Keratinocyte (primary cell): ENCODE measurements around the gene UCK2. TPM values are rescaled to one million over a fixed set of nuclear protein-coding genes. Genes with fewer than 3 reads are reported as not detected.

Experiments used
- DNase-seq: peaks from one replicate; pipeline ENCODE4 v3.0.0-alpha.2; 2011; ENCODE audit warnings: low read depth, missing footprints, low spot score
- FAIRE-seq: peaks from 2 replicates; lab custom pipeline; 2011; peaks lifted over from hg19 to GRCh38; lab: Jason Lieb, UNC
- H2AFZ ChIP-seq: 2 replicates; pipeline ENCODE4 v1.6.0; 2012; ENCODE audit warnings: low read length, control low read depth, inconsistent platforms; ENCODE audit not compliant: control insufficient read depth
- H3K27ac ChIP-seq: 2 replicates; pipeline ENCODE4 v1.5.1; 2011; ENCODE audit warnings: low read length; ENCODE audit not compliant: control insufficient read depth, insufficient read depth
- H3K27me3 ChIP-seq: 3 replicates; pipeline ENCODE4 v1.6.0; 2011; ENCODE audit warnings: low read length; ENCODE audit not compliant: control insufficient read depth, insufficient read depth; ENCODE audit errors: extremely low read depth
- H3K36me3 ChIP-seq, 2 experiments: 2 replicates in 1 of 2; 3 replicates in 1 of 2; pipeline ENCODE4 v1.5.1; 2011; ENCODE audit warnings: low read length in 2 of 2, mild to moderate bottlenecking in 1 of 2; ENCODE audit not compliant: control insufficient read depth in 2 of 2, insufficient read depth in 2 of 2; ENCODE audit errors: extremely low read depth in 1 of 2
- H3K4me1 ChIP-seq: 3 replicates; pipeline ENCODE4 v1.5.1; 2011; ENCODE audit warnings: low read length; ENCODE audit not compliant: control insufficient read depth, insufficient read depth; ENCODE audit errors: extremely low read depth
- H3K4me2 ChIP-seq: 3 replicates; pipeline ENCODE4 v1.6.0; 2011; ENCODE audit warnings: low read depth, low read length; ENCODE audit not compliant: control insufficient read depth, insufficient read depth; ENCODE audit errors: extremely low read depth
- H3K4me3 ChIP-seq, 3 experiments: fragments of 200-600 bp in 1 of 3; sonication (generic) in 1 of 3; 2 replicates in 2 of 3; 3 replicates in 1 of 3; pipeline ENCODE4 v1.5.1; 2011 to 2016; ENCODE audit warnings: low read length in 3 of 3, mild to moderate bottlenecking in 3 of 3, control low read depth in 2 of 3, inconsistent platforms in 1 of 3, low read depth in 1 of 3, mixed read lengths in 1 of 3, mixed run types in 1 of 3, moderate library complexity in 1 of 3; ENCODE audit not compliant: control insufficient read depth in 2 of 3, insufficient read depth in 2 of 3; ENCODE audit errors: extremely low read depth in 1 of 3
- H3K79me2 ChIP-seq: 2 replicates; pipeline ENCODE4 v1.6.0; 2012; ENCODE audit warnings: low read length; ENCODE audit not compliant: control insufficient read depth, insufficient read depth
- H3K9ac ChIP-seq: 3 replicates; pipeline ENCODE4 v1.6.0; 2011; ENCODE audit warnings: low read length; ENCODE audit not compliant: control insufficient read depth, insufficient read depth; ENCODE audit errors: extremely low read depth
- H3K9me1 ChIP-seq: 3 replicates; pipeline ENCODE4 v1.6.0; 2011; ENCODE audit warnings: low read length; ENCODE audit not compliant: control insufficient read depth, insufficient read depth; ENCODE audit errors: extremely low read depth
- H3K9me3 ChIP-seq: 2 replicates; pipeline ENCODE4 v1.5.1; 2012; ENCODE audit warnings: low read depth, low read length; ENCODE audit not compliant: control insufficient read depth
- H4K20me1 ChIP-seq: 3 replicates; pipeline ENCODE4 v1.6.0; 2011; ENCODE audit warnings: low read length; ENCODE audit not compliant: control insufficient read depth, insufficient read depth; ENCODE audit errors: extremely low read depth
- EZH2 ChIP-seq: IDR thresholded peaks from one replicate; pipeline ENCODE4 v1.6.1; 2012; ENCODE audit warnings: inconsistent platforms, mild to moderate bottlenecking, low read length, moderate library complexity
- dilution Hi-C: fragments of 300-500 bp; cut with MboI; formaldehyde crosslinking; loops from one replicate; pipeline ENCODE4 v1.7.0; 2020; ENCODE audit warnings: low sequenced_read_pairs; ENCODE audit not compliant: extremely low pct_ligation_motif_present
- polyA plus RNA-seq, 5 experiments: library from polyadenylated mRNA; depleted of rRNA in 3 of 5; stranded (reverse) in 3 of 5; stranded (forward) in 1 of 5; unstranded in 1 of 5; fragments of >200 nt; gene quantifications; 1 replicate in 1 of 5; 2 replicates in 3 of 5; 3 replicates in 1 of 5; pipeline versions ENCODE4 v1.2.1 to v1.2.3, GENCODE V29; 2011 to 2012; ENCODE audit warnings: missing spikeins in 2 of 5, low read depth in 1 of 5, low replicate concordance in 1 of 5
- TF ChIP-seq, protein P1 (sequence below), 3 experiments: IDR thresholded peaks in 1 of 3; conservative IDR thresholded peaks in 1 of 3; optimal IDR thresholded peaks in 1 of 3; 2 replicates in 2 of 3; 3 replicates in 1 of 3; pipeline versions ENCODE3 to v1.5.1; 2011; ENCODE audit warnings: low read length in 3 of 3, mild to moderate bottlenecking in 3 of 3, moderate library complexity in 2 of 3, control low read depth in 1 of 3, inconsistent platforms in 1 of 3; ENCODE audit not compliant: insufficient read depth in 2 of 3; ENCODE audit errors: extremely low read depth in 1 of 3

Gene UCK2
- polyA plus RNA-seq, 1 donor (not counting 4 experiments of a cell fraction or from before 2014, with no cell fraction given), result 71.9 TPM

DNA sequence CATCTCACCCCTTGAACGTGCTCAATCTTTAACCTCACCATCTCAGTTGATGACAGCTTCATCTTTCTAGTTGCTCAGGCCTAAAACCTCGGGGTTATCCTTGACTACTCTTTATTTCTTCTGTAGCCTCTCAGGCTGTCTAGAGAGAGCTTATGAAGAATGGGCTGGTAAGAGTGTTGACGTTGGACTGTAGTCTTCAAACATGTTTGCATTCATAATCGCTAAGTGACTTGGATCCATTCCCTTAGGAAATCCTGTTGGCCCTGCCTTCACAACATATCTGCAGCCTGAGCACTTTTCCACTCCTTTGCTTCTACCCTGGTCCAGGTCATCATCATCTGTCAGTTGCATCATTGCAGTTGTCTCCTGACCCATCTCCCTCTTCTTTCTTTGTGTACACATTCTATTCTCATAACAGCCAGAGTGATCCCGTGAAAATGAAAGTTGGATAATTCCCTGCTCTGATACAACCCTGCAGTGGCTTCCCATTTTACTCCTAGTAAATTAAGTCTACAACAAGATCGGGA is 10.5 kb downstream of the UCK2 start:
- peaks cover 94% of the 10 kb centered on the region for H3K79me2 ChIP-seq
- DNase-seq (no peak), FAIRE-seq (no peak)
- no peak overlapping the region for H3K4me2 ChIP-seq
- no peaks in the 10 kb centered on the region for H3K27me3 ChIP-seq
- H2AFZ ChIP-seq, result no peak overlapping the region
- H3K27ac ChIP-seq, result no peak overlapping the region
- H3K9me3 ChIP-seq, result no peaks in the 10 kb centered on the region
- H3K9ac ChIP-seq, result no peak overlapping the region
- H4K20me1 ChIP-seq, result peaks cover 31% of the 10 kb centered on the region
- no peak overlapping the region for H3K4me3 ChIP-seq
- dilution Hi-C loops, result no loop called here
- TF ChIP-seq, protein P1, sequence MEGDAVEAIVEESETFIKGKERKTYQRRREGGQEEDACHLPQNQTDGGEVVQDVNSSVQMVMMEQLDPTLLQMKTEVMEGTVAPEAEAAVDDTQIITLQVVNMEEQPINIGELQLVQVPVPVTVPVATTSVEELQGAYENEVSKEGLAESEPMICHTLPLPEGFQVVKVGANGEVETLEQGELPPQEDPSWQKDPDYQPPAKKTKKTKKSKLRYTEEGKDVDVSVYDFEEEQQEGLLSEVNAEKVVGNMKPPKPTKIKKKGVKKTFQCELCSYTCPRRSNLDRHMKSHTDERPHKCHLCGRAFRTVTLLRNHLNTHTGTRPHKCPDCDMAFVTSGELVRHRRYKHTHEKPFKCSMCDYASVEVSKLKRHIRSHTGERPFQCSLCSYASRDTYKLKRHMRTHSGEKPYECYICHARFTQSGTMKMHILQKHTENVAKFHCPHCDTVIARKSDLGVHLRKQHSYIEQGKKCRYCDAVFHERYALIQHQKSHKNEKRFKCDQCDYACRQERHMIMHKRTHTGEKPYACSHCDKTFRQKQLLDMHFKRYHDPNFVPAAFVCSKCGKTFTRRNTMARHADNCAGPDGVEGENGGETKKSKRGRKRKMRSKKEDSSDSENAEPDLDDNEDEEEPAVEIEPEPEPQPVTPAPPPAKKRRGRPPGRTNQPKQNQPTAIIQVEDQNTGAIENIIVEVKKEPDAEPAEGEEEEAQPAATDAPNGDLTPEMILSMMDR (optimal IDR thresholded peaks at IDR 0.05 in 1 of 3, IDR thresholded peaks at IDR 0.05 in 1 of 3, conservative IDR thresholded peaks at IDR 0.05 in 1 of 3; ENCODE audit: extremely low read depth in 1 of 3, insufficient read depth in 2 of 3, low read length in 3 of 3), result no peak
- TF ChIP-seq EZH2, result no peak
- H3K36me3 ChIP-seq, result peaks cover 0 to 3% of the 10 kb centered on the region in 2 experiments
- peaks cover 14% of the 10 kb centered on the region for H3K4me1 ChIP-seq
- peaks cover 3% of the 10 kb centered on the region for H3K9me1 ChIP-seq

DNA sequence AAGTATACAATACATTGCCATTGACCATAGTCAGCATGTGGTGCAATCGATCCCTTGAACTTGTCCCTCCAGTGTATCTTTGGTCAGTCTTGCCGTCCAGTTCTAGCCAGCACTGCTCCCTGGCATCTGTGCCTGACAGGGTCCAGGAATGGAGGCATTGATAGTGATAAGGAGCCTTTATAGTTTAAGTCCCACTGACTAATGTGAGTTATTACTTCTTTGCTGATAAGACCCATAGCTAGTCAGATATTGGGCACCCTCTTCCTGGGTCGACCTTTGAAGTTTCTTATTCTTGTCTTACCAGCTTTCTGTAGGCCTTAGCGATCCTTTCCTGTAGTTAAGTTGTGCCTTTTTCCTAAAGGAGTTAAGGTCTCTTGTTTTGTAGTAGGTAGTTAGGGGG is 13.0 kb downstream of the UCK2 start:
- DNase-seq (no peak), FAIRE-seq (no peak)
- Histone ChIP-seq H2AFZ (no peak overlapping the region), H3K4me2 (no peak overlapping the region), H3K9ac (no peak overlapping the region), H3K9me1 (peaks cover 3% of the 10 kb centered on the region), H3K27ac (no peak overlapping the region), H4K20me1 (peaks cover 38% of the 10 kb centered on the region), H3K27me3 (no peaks in the 10 kb centered on the region), H3K9me3 (no peaks in the 10 kb centered on the region), H3K79me2 (peaks cover 95% of the 10 kb centered on the region), H3K36me3 (no peaks in the 10 kb centered on the region), H3K4me1 (peaks cover 19% of the 10 kb centered on the region), H3K4me3 (no peak overlapping the region)
- dilution Hi-C loops, result no loop called here
- TF ChIP-seq, protein P1 (optimal IDR thresholded peaks at IDR 0.05 in 1 of 3, IDR thresholded peaks at IDR 0.05 in 1 of 3, conservative IDR thresholded peaks at IDR 0.05 in 1 of 3; ENCODE audit: extremely low read depth in 1 of 3, insufficient read depth in 2 of 3, low read length in 3 of 3), result no peak
- no peak for TF ChIP-seq EZH2
